HepG2 (cell line): ENCODE data around the gene NOC2L. TPM values are rescaled to one million over a fixed set of nuclear protein-coding genes. Genes with fewer than 3 reads are reported as not detected.

ENCODE experiments used
- FOXC1 ChIP-seq: sonication (generic); formaldehyde crosslinking; IDR thresholded peaks from 2 replicates; pipeline ENCODE4 v1.8.0; 2022; ENCODE audit warnings: mild to moderate bottlenecking, missing genetic modification reagents, borderline replicate concordance
- HNF1A ChIP-seq, 2 experiments: sonication (generic) in 1 of 2; formaldehyde crosslinking in 1 of 2; IDR thresholded peaks; 2 replicates each; pipeline versions ENCODE4 v1.4.0 to v1.6.1; 2016 to 2020; ENCODE audit warnings: borderline replicate concordance in 1 of 2, low read depth in 1 of 2, mild to moderate bottlenecking in 1 of 2, missing genetic modification reagents in 1 of 2
- HNRNPLL ChIP-seq: fragments of 200-400 bp; formaldehyde crosslinking; IDR thresholded peaks from 2 replicates; pipeline ENCODE4 v1.6.1; 2017; ENCODE audit warnings: mild to moderate bottlenecking, low read depth, low read length; ENCODE audit not compliant: poor library complexity, severe bottlenecking
- KDM2A ChIP-seq: sonication (generic); formaldehyde crosslinking; IDR thresholded peaks from 2 replicates; pipeline ENCODE4 v1.4.0; 2020; ENCODE audit warnings: low read depth, missing genetic modification reagents, borderline replicate concordance
- MTF2 ChIP-seq: sonication (generic); formaldehyde crosslinking; IDR thresholded peaks from 2 replicates; pipeline ENCODE4 v1.5.0; 2020; ENCODE audit warnings: missing genetic modification reagents, borderline replicate concordance
- PHF21A ChIP-seq: sonication (generic); formaldehyde crosslinking; IDR thresholded peaks from 2 replicates; pipeline ENCODE4 v1.5.0; 2020; ENCODE audit warnings: mild to moderate bottlenecking, missing genetic modification reagents
- THAP9 ChIP-seq: sonication (generic); formaldehyde crosslinking; IDR thresholded peaks from 2 replicates; pipeline ENCODE4; 2020; ENCODE audit warnings: missing genetic modification reagents, mild to moderate bottlenecking, borderline replicate concordance
- ZNF597 ChIP-seq: sonication (generic); formaldehyde crosslinking; IDR thresholded peaks from 2 replicates; pipeline ENCODE4 v1.5.0; 2020; ENCODE audit warnings: missing genetic modification reagents
- ZNF652 ChIP-seq: IDR thresholded peaks from 2 replicates; pipeline ENCODE4 v1.6.1; 2016; ENCODE audit warnings: low read depth, borderline replicate concordance
- ZNF777 ChIP-seq: sonication (generic); formaldehyde crosslinking; IDR thresholded peaks from 2 replicates; pipeline ENCODE4 v1.4.0; 2020; ENCODE audit warnings: missing genetic modification reagents
- ZNF83 ChIP-seq: sonication (generic); formaldehyde crosslinking; IDR thresholded peaks from 2 replicates; pipeline ENCODE4 v1.4.0; 2020; ENCODE audit warnings: missing genetic modification reagents, mild to moderate bottlenecking, borderline replicate concordance
- polyA plus RNA-seq, 8 experiments: library from polyadenylated mRNA; depleted of rRNA in 3 of 8; stranded (reverse) in 7 of 8; unstranded in 1 of 8; fragments of >200 nt; fragmentation: Illumina TruSeq in 4 of 8; extraction: Trizol in 4 of 8; gene quantifications; 2 replicates each; pipeline versions ENCODE4 v1.2.1 to v1.2.3, GENCODE V29; 2011 to 2016; ENCODE audit warnings: low read depth in 4 of 8, missing spikeins in 1 of 8, mixed read lengths in 1 of 8; ENCODE audit not compliant: insufficient read depth in 1 of 8
- total RNA-seq, 5 experiments: library from RNA; depleted of rRNA; stranded (reverse); fragments of >200 nt; fragmentation: Illumina TruSeq; extraction: Trizol; gene quantifications; 2 replicates each; pipeline ENCODE4 v1.2.3, GENCODE V29; 2016; ENCODE audit warnings: low read depth in 1 of 5
- TF ChIP-seq, protein P1 (sequence below): sonication (generic); formaldehyde crosslinking; IDR thresholded peaks from 2 replicates; pipeline ENCODE4 v1.5.0; 2020; ENCODE audit warnings: mild to moderate bottlenecking, missing genetic modification reagents, moderate library complexity

NOC2L gene
- total and polyA plus RNA-seq, 2 of the 13 experiments (the other 11 are each of a cell fraction or from before 2014, with no cell fraction given), result 32.0 to 103 TPM

DNA sequence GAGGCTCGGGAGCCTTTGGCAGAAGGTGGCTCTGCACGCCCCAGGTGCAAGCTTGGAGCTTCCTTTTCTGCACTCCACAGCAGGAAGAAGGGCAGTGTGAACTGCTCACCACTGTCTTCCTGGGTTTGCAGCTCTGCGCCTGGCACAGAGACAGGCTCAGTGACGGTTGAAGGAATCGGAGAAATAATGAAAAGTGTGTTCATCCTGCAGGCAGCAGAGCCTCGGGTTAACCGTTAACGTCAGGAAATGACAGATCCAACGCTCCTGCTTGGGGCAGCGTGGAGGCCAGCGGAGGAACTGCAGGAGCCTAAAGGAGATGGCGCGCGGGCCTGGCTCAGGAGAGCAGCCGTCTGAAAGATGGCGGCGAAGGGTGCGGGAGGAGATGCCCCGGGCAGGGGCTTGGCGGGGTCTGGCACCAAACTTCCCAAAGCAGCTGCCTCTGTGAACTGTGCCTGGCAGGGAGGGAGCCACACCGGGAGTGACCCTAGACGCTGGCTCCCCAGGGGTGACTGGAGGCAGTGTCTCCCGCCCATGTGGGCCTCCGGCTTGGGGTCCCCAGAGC is 46.2 kb downstream of the NOC2L start (continued):
- no peak for TF ChIP-seq HNF1A (IDR thresholded peaks at IDR 0.05; ENCODE audit: low read depth)
- TF ChIP-seq HNF1A (CRISPR knock-in tag; IDR thresholded peaks at IDR 0.05; ENCODE audit: borderline replicate concordance), result peak; percentile 36; the same call in 1 of the 2 replicates
- peak; percentile 75 for TF ChIP-seq ZNF777 (CRISPR knock-in tag)
- TF ChIP-seq KDM2A (CRISPR knock-in tag), result no peak
- no peak for TF ChIP-seq PHF21A (CRISPR knock-in tag)
- 0 out of 2 replicates have a peak, but pooled peaks have one; percentile 15 for TF ChIP-seq ZNF83 (CRISPR knock-in tag)
- peak; percentile 29; the same call in 1 of the 2 replicates for TF ChIP-seq ZNF652 (CRISPR knock-in tag)
- peak; percentile 70; the same call in 1 of the 2 replicates for TF ChIP-seq MTF2
- TF ChIP-seq, protein P1, sequence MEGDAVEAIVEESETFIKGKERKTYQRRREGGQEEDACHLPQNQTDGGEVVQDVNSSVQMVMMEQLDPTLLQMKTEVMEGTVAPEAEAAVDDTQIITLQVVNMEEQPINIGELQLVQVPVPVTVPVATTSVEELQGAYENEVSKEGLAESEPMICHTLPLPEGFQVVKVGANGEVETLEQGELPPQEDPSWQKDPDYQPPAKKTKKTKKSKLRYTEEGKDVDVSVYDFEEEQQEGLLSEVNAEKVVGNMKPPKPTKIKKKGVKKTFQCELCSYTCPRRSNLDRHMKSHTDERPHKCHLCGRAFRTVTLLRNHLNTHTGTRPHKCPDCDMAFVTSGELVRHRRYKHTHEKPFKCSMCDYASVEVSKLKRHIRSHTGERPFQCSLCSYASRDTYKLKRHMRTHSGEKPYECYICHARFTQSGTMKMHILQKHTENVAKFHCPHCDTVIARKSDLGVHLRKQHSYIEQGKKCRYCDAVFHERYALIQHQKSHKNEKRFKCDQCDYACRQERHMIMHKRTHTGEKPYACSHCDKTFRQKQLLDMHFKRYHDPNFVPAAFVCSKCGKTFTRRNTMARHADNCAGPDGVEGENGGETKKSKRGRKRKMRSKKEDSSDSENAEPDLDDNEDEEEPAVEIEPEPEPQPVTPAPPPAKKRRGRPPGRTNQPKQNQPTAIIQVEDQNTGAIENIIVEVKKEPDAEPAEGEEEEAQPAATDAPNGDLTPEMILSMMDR, result peak; percentile 30; the same call in 1 of the 2 replicates
- peak; percentile 32; the same call in 1 of the 2 replicates for TF ChIP-seq FOXC1 (CRISPR knock-in tag)
- peak; percentile 41; the same call in 1 of the 2 replicates for TF ChIP-seq THAP9 (CRISPR knock-in tag)
- TF ChIP-seq HNRNPLL, result peak; percentile 43
- TF ChIP-seq ZNF597, result no peak
